ENCODE results near the gene BRD9.
"Not testable (repeated sequence)": the region's sequence is repeated elsewhere in the genome, so short reads cannot be mapped to it uniquely, and the experiment has no call there.

Gene BRD9

DNA sequence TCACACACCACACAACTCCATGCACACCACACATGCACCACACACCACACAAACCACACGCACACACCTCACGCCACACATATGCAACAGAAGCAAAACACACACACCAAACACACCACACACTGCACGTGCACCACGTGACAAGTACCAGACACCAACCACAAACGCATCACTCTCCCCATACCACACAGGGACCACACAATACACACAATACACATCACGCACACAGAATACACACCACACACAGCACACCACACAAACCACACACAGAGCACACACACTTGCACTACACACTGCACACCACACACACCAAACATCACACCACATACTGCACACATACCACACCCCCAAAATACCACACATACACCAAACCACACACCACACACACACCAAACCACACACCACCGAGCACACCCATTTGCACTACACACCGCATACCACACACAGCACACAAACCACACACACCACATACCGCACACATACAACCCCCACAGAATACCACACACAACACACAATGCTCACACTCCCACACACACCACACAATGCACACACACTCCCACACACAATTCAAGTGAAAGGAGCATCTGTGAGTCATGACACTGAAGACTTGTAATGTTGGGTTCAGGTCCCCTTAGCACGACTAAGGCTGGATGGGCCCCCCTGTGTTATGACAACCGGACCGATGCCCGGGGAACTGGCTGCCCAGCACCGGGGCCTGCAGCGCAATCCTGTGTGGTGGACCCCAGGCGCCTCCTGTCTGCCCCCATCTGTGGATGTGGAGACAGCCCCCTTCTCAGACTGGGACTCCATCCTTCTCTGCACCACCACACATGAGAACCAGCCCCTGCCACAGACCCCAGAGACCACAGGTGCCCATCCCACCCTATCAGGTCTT is 35.8 kb downstream of the BRD9 start:
- no peak for DNase-seq

DNA sequence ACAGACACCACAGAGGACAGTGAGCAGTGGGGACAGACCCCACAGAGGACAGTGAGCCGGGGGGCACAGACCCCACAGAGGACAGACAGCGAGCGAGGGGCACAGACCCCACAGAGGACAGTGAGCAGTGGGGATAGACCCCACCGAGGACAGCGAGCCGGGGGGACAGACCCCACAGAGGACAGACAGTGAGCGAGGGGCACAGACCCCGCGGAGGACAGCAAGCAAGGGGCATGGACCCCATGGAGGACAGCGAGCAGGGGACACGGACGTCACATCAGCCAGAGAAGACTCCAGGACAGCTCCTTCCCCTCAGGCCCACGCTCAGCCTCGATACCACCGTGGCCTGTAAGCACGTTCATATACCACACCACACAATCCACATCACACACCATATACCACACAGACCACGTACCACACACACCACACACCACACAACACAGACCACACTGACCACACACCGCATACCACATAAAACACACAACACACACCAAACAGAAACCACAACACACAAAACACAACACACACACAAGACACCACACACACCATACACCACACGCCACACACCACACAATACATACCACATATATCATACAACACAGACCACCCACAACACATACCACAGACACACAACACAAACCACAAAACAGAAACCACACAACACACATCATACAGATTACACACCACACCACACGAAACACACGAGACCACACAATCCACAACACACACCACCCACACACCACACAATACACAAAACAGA is 36.6 kb downstream of the BRD9 start:
- DNase-seq = peak in 1 of 2 experiments; percentile 40

DNA sequence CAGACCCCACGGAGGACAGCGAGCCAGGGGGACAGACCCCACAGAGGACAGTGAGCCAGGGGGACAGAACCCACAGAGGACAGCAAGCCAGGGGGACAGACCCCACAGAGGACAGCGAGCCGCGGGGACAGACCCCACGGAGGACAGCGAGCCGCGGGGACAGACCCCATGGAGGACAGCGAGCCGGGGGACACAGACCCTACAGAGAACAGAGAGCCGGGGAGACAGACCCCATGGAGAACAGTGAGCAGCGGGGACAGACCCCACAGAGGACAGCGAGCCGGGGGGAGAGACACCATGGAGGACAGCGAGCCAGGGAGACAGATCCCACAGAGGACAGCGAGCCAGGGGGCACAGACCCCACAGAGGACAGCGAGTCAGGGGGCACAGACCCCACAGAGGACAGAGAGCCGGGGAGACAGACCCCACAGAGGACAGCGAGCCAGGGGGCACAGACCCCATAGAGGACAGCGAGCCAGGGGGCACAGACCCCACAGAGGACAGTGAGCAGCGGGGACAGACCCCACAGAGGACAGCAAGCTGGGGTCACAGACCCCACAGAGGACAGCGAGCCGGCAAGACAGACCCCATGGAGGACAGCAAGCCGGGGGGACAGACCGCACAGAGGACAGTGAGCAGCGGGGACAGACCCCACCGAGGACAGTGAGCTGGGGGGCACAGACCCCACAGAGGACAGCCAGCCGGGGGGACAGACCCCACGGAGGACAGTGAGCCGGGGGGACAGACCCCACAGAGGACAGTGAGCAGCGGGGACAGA is 37.4 kb downstream of the BRD9 start:
- no peak for DNase-seq

DNA sequence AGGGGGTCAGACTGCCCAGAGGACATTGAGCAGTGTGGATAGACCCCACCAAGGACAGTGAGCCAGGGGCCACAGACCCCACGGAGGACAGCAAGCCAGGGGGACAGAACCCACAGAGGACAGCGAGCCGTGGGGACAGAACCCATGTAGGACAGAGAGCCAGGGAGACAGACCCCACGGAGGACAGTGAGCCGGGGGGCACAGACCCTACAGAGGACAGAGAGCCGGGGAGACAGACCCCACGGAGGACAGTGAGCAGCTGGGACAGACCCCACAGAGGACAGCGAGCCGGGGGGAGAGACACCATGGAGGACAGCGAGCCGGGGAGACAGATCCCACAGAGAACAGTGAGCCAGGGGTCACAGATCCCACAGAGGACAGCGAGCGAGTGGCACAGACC is 38.4 kb downstream of the BRD9 start:
- DNase-seq = no peak

DNA sequence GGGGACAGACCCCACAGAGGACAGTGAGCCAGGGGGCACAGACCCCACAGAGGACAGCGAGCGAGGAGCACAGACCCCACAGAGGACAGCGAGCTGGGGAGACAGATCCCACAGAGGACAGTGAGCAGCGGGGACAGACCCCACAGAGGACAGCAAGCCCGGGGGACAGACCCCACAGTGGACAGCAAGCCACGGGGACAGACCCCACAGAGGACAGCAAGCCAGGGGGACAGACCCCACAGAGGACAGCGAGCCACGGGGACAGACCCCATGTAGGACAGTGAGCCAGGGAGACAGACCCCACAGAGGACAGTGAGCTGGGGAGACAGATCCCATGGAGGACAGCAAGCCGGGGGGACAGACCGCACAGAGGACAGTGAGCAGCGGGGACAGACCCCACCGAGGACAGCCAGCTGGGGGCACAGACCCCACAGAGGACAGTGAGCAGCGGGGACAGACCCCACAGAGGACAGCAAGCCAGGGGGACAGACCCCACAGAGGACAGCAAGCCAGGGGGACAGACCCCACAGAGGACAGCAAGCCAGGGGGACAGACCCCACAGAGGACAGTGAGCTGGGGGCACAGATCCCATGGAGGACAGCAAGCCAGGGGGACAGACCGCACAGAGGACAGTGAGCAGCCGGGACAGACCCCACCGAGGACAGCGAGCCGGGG is 39.0 kb downstream of the BRD9 start:
- DNase-seq = not testable (repeated sequence)

DNA sequence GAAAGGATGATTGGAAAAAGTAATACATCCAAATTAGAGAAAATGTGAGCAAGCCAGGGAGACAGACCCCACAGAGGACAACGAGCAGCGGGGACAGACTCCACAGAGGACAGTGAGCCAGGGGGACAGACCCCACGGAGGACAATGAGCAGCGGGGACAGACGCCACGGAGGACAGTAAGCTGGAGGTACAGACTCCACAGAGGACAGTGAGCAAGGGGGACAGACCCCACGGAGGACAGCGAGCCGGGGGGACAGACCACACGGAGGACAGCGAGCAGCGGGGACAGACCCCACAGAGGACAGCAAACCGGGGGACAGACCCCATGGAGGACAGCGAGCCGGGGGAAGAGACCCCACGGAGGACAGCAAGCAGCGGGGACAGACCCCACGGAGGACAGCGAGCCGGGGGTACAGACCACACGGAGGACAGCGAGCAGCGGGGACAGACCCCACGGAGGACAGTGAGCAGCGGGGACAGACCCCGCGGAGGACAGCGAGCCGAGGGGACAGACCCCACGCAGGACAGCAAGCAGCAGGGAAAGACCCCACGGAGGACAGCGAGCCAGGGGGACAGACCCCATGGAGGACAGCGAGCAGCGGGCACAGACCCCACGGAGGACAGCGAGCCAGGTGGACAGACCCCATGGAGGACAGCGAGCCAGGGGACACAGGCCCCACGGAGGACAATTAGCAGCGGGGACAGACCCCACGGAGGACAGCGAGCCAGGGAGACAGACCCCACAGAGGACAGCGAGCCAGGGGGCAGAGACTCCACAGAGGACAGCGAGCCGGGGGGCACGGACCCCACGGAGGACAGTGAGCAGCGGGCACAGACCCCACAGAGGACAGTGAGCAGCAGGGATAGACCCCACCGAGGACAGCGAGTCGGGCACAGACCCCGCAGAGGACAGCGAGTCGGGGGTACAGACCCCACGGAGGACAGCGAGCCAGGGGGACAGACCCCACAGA is 39.9 kb downstream of the BRD9 start:
- DNase-seq = no peak

DNA sequence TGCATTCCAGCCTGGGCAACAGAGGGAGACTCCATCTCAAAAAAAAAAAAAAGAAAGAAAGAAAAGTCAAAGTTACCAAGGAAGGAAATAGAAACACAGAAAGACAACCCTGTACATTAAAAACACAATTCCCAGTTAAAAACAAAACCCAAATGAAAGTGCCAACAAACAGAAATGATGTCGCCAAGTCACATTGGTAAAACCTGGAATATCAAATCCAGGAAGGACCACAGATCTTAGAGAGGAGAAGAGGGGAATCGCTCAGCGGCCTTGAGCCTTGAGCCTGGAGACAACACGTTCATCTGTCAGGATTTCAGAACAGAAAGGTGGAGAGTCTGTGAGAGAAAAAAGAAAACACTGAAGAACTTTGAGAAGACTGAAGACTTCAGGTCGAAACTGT is 40.6 kb downstream of the BRD9 start:
- DNase-seq = peak in 1 of 2 experiments; percentile 15

DNA sequence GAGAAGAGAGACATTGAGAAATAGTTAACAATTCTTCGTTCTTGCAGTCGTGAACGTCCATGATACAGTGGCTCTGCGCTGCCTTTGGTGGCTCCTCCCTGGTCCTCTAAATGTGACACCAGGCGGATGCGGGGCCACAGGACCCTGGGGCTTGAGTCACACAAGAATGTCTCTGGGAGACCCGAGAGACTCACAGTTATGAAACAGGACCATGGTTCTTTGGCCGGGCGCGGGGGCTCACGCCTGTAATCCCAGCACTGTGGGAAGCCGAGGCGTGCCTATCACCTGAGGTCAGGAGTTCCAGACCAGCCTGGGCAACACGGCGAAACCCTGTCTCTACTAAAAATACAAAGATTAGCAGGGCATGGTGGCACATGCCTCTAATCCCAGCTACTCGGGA is 41.0 kb downstream of the BRD9 start:
- no peak for DNase-seq

DNA sequence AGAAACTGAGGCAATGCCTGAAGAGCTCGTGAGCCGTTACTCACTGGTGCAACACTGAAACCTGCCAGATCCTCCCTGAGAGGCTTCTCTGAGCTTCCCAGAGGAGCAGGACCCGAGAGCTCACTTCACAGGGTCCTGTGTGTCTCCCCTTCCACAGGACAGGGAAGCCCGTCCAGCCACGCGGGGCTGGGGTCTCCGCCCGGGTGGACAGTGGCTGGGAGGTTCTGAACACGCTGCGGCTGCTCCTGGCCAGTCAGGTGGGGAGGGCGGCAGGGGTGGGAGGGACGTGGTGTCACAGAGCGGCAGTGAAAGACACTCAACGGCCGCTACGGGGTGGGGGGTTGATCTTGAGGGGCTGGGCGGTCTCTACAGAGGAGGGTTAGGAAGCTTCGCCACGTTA is 41.5 kb downstream of the BRD9 start:
- peak in 1 of 2 experiments; percentile 26 for DNase-seq

DNA sequence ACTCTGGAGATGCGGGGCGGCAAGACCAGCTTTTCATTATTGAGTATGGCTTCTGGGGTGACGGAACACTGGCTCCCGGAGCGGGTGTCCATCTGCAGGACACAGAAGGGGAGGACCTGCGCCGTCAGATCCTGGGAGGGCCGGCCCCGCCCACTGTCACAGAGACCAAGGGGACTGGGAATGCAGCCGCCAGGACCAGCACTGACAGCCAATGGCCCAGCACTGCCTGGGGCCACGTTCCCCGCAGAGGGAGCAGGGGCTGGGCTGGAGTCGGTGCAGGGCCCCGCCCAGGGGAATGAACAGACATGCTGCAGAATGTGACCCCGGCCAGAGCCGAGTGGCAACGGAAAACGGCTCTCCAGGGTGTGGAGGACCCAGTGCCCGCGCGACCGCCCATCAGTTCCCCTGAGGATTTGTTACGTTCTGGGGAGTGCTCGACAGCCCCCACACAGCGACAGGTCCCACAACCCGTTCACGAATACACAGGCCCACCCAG is 42.0 kb downstream of the BRD9 start, which contains the start of gene ZDHHC11:
ZDHHC11 (minus strand) TSS at position 476 of the 496 bp plus-strand sequence; CDS start at position 92, 384 bp downstream.
- peak; percentile 14 to 69 for DNase-seq

DNA sequence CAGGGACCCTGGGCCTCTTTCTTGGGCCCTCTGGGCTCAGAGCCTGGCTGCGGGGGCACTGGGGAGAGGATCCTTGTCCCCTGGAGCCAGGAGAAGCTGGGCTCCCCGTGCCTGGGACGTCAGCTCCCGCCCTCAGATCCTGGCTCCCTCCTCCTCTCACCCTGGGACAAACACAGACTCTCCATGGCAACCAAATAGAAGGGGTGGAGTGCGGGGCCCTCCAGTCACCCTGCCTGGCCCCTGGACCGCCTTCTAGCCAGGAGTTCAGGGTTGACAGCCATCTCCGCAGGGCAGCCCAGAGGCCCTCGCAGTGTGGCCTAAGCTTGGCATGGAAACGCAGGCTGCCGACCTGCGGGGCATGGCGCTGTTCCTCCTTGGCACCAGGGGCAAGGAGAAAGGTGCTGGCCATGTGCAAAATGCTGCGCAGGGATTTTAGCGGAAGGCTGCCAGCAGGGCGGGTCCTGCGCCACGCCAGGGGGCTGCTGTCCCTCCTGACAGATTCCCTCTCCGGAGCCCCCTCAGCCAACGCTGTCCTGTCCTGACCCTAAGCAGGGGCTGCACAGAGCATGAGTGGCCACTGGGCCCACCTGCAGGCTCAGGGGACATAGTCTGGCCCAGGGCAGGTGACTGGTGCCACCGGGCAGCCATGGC is 42.8 kb downstream of the BRD9 start:
- DNase-seq = peak in 1 of 2 experiments; percentile 14

DNA sequence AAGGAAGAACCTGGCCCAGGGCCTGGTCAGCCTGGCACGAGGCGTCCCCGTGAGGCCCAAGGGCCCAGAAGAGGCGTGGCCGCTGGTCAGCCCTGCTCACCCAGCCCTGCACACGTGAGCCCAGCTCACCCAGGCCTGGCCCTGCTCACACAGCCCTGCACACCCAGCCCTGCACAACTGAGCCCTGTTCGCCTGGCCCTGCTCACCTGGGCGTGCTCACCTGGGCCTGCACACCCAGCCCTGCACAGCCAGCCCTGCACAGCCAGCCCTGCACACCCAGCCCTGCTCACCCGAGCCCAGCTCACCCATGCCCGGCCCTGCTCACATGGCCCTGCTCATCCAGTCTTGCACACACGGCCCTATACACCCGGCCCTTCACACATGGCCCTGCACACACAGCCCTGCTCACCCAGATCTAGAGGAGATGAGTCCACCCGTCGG is 43.9 kb downstream of the BRD9 start:
- no peak for DNase-seq

DNA sequence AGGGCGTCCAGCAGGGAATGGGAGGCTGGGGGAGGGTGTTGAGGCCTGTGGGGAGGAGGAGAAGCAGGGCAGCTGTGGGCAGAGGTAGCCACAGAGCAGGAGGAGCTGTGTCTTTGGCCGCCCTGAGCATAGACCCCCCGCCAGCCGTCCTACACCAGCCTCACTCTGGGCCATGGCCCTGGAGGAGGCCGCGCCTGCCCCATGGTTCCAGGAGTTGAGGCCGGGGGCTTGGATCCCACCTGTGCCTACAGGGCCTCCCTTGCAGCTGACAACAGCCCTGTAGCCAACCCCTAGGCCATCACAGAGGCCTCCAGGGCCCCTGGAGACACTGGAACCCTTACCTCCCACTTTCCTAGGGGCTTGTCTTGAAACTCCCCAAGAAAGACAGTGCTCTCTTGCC is 44.9 kb downstream of the BRD9 start:
- DNase-seq = not testable (repeated sequence)

DNA sequence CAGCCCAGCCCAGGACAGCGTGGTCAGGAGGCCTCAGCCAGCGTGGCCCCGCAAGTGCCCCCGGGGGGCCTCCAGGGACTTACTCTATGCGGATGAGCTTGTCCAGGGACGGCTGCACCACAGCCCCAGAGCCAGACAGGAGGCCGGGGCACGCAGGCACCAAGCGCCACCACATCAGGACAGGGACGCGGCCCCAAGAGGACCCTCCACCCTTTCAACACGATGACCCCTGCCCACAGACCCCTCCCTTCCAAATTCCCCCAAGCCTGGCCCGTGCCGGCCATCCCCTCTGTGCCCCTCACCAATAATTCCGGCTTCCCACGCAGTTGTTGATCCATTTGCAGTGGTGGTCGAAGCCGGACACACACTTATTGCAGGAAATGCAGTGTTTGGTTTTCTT is 45.4 kb downstream of the BRD9 start:
- not testable (repeated sequence) for DNase-seq

DNA sequence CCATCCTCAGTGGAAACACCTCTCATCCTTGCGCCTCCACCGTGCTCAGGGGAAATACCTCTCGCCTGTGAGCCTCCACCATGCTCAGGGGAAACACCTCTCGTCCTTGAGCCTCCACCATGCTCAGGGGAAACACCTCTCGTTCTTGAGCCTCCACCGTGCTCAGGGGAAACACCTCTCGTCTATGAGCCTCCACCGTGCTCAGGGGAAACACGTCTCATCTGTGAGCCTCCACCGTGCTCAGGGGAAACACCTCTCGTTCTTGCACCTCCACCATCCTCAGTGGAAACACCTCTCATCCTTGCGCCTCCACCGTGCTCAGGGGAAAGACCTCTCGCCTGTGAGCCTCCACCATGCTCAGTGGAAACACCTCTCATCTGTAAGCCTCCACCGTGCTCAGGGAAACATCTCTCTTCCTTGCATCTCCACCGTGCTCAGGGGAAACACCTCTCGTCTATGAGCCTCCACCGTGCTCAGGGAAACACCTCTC is 46.0 kb downstream of the BRD9 start:
- DNase-seq = not testable (repeated sequence)

DNA sequence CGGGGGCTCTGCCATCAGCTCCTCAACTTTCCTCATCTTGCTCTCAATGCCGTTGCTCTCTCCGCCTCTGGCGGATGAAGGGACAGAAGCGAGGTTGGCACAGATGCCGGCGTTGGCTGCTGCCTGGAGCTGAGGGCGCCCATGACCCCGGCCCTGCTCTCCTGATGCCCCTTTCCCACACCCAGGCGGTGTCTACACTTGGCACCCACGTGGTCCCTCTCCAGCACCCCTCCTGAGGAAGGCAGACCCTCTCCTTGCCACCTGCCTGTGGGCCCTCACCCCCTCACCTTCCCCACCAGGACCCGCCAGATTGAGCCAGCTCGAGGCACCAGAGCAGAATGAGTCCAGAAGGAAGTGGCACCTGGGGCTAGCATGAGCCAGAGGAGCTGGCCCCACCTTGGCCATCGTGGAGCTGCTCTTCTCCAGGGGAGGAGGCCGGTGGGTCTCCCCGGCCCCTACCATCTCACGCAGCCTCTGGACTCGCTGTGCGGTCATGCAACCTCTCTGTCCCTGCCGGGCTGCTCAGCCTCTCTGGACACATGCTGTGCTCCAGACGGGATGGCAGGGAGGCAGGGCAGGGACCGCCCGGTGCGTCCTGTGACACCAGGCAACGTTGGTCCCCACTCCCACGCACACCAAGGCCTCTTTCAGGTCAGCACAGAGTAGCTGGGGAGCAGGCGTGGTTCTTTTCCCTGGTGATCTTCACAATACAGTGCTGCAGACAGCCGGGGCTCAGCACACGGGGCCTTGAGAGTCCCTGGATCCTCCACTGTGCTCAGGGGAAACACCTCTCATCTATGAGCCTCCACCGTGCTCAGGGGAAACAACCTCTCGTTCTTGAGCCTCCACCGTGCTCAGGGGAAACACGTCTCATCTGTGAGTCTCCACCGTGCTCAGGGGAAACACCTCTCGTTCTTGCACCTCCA is 46.7 kb downstream of the BRD9 start:
- not testable (repeated sequence) for DNase-seq

DNA sequence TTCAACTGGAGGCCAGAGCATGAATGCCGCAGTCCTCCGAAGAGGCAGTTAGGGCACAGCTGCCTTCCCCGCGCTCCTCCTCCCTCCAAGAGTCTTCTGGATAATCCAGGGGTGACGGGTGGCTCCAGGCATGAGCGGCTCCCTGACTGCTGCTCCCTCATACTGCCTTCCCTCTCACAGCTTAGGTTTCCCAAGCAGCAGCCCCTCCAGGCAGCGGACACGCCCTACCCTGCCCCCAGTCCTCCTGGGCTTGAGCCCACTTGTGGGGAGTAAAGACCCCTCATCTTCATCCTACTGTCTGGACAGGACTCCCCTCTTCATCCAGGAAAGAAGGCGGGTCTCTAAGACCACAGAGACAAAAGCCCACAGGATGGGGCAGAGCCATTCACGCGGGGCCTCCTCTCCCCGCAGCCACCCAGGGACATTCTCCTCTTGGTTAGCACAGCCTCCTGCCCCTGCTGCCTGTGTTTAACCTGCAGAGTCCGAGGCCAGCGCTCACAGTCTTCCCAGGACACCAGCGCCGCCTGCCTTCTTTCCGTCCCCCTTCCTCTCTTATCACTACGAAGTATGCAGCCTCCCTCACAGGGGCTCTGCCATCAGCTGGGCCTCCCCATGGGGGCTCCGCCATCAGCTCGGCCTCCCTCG is 47.4 kb downstream of the BRD9 start:
- DNase-seq = peak in 1 of 2 experiments; percentile 34

DNA sequence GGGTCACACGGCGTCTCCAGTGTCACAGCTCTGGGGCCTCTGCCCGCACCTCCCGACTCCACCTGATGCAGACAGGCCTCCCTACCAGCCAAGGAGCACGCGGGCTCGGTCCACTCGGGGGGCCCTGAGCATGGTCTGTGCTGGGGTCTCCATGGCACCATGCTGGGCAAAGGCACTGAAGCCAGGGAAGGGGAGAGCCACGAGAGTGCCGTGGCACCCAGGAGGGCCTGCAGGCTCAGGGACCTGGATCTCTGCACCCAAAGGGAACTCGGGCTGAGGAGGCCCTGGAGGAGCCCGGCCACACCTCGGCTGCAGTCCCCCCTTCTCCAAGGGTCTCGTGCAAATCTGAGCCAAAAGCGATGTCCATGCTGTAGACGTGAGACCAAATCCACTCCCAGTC is 48.2 kb downstream of the BRD9 start:
- not testable (repeated sequence) for DNase-seq

All from NCI-H526 (cell line).